NCI-H345 treated with DMSO at 0.1 percent for 48 hours (cell line): ENCODE results near the gene TMEM250.

Experiments
- DNase-seq: peaks from one replicate; lab custom pipeline; 2025; ENCODE audit not compliant: unreplicated experiment; lab: John Stamatoyannopoulos, UW

TMEM250 gene

DNA sequence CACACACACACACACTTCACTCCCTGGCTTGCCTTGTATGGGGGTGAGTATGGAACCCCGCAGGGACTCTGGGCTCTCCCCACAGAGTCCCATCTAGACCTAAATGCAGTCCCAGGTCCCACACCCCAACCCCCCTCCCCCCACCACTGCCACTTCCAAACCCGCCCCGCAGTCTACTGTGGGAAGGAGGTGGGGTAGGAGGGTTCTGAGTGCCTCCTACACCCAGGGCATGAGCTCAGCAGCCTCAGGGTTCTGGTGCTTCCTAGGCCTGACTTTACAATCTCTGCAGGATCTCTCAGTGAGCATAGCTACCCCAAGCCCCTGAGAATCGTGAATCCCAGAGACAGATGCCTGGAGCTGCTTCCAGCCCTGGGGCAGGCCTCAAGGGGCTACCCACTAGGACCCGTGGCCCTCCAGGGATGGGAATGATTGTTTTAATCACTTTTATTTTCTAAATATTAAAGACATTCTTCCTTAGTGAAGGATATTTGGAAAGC is 22.1 kb downstream of the TMEM250 start:
- DNase-seq = no peak

DNA sequence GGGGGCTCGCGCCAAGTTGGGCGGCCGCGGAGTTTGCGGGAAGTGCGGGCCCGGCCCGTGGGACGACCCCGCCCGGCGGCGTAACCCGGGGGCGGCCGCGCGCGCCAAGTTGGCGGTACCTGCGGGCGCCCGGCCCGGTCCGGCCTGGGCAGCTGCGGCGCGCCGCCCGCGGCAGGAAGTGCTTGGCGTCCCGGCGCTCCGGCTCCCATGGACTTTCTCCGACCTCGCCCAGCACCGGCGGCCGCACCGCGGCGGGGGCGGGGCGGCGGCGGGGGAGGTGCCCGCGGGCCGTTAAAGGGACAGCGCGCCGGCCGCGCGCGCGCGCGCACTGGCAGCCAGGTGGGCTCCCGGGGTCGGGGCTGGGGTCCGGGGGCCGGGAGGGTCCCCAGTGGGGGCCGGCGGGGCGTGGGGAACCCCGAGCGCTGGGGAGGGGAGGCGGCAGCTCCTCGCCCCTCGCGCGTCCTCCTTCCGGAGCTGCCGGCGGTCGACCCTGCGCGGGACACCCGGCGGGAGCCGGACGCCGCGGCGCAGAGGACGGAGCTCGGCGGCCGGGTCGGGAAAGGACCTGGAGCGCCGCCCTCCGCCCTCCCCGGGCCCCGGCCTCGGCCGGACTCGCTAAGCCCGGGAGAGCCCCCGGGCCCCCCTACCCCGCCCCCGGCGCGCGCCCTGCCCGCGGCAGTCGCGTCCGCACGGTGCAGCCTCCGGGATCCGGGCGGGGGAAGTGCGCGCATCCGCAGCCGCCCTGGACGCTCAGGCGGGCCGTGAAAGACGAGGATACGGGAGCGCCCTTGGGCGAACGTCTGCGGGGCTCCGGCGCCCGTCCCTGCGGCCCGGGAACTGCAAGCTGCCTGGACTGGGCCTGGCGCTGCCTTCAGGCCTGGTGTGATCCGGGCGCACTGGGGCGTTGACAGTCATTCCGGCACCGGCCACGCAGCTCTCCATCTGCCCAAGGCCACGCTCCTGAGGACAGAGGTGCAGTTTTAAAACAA is 23.3 kb downstream of the TMEM250 start, which contains the start of gene NACC2:
TSS of gene NACC2 (minus strand) at position 220 of the 989 bp plus-strand sequence. CDS start 44,768 bp downstream, outside the sequence.
- DNase-seq = no peak

DNA sequence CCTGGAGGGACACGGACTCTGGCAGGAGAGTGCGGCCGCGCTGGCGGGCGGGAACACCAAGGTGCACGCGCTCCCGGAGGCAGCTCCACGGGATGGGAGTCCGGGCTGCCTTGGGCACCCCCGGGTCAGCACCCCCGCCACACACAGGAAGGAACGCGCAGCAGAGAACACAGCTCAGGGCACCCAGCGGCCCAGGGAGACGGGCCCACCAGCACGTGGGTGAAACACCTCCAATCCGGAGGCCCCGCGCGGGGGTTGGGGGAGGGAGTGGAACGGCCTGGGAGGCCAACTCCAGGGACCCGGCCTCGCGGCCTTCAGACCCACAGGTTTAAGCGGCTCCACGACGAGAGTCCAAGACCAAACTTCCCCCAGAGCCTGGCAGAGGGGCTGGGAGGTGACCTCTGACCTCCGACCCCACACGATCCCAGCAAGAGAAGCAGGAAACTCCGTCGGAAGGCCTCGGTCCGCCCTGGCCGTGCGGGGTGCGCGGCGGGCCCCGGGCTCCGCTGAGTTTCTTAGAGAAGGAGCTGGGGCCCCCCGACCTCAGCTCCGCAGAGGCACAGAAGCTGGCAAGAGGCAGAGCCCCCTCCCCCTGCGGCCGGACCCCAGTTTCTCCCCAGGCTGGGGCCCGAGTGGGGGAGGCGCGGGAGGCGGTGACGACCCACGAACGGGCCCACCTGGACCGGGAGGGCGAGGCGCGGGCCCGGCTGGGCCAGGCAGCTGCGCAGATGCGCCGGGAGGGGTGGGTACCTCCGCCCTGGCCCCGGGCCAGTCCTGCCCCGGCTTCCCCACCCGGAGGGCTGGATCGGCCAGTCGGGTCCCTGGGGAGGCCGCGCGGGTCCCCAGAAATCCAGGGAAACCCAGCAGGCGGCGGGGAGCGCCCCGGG is 24.4 kb downstream of the TMEM250 start:
- no peak for DNase-seq

DNA sequence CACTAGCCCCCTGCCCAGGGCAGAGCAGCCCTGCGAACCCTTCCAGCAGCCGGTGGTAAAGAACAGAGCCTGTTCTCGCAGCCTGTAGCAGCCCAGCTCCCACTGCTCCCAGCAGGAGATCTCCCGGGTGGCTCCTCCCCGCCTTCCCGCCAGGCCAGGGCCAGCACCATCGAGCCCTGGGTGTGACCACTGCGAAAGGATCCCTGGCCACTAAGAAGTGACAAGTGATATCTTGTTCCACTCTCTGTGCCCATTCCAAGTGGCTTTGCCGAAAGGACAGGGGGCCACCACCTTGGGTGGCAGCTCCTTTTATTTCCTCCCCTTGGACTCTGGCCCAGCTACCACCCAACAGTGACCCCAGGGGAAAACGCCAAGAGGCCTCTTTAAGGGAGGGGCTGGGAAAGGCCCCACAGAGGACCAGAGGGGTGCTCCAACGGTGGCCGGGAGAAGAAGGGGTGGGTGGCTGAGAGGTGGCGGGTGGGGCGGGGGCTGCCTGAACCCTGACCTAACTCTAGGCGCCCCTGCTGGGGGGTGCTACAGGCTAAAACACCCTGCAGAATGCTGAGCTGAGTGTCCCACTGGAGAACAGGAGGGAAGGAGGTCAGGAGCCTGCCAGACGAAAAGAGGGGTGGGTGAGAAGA is 25.2 kb downstream of the TMEM250 start:
- no peak for DNase-seq

DNA sequence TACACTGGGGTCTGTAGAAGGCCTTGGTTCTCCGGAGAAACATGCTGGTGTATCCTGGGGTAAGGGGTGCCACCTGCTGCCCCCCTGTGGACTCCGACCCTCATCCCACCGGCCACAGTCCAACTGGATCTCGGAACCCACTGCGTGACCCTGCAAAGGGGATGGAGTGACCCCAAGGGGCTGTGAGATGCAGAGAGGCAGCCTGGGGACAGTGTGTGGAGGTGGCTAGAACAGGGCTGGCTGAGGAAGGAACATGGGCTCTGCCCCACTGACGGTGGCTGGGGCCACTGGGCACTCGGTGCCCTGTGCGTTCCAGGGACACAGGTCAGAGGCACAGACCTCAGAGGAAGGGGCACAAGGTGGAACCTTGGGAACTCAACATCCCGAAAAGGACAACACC is 25.9 kb downstream of the TMEM250 start:
- no peak for DNase-seq

DNA sequence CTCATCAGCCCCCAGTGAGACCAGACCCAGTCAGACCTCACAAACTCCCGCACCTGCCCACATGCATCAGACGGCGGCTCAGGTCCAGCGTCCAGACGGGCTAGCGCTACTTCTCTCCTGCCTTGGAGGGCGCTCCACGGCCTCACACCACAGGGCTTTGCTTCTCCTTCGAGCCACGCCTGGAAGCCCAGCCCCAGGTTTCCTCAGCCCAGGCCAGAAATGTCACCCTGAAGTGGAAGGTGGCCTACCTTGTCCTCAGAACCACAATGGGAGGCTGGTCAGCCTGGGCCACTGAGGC is 26.4 kb downstream of the TMEM250 start:
- no peak for DNase-seq

DNA sequence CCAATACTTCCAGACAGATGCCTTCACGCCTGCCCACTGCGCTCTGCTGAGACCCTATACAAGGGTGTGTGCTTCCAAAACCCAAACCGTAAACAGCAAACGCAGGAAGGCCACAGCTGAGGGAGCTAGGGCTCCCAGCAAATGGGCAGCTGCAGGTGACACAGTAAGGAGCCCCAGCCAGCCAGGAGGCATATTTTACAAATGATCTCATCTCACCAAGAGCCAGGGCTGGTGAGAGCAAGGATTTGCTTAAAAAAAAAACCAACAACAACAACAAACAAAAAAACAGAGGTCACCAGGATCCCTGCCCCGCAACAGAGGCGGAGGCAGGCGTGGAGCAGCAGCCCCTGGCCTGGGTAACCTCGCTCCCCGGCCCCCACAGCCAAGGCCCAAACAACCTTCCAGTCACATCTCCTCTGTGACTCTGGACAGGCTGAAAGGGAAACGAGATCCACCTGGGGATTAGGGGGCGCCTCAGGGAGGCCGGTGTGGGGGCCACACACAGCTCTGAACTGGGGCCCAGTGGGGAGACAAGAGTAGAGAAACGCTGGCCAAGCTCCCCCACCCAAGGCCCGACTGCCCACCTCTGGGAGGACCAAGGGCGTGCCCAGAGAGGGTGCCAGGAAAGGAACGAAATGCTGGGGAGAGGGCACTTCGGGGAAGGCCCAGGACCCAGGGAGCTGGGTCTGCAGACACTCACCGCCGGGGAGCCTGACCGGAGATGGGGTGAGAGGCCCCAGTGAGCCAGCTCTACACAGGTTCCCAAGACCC is 26.9 kb downstream of the TMEM250 start:
- no peak for DNase-seq

DNA sequence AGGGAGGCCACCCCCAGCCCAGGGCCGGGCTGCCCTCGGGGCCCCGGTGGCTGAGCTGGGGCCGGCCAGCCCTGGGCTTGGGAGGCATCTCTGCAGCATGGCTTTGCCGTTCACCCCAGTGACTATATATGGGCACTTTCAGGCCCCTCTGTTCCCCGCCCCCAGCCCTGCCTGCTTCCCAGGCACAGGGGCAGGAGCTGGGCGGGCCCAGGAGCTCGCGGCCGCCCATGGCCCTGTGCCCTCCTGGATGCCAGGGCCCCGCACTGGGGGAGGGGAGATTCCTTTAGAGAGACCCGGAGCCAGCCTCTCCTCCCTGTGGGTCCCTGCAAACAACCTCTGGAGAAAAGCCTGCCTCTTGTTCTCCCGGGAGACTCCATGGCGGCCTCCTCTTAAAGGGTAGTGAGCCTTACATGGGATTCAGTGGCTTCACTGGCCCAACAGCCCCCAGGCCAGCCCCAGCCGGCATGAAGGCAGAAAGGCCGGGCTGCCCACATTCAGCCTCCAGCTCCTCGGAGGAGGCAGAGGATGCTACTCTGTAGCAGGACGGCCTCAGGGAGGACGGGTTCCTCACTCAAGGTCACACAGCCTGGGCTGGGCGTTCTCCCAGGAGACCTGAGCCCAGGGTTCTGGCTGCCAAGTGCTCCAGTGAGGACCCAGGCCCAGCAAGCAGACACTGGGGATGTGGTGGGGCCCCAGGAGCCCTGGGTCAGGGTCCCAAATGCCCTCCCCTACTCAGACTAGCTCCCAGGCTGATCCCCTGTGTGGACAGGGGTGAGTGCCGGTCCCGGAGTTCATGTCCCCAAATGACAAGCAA is 27.7 kb downstream of the TMEM250 start:
- DNase-seq = no peak

DNA sequence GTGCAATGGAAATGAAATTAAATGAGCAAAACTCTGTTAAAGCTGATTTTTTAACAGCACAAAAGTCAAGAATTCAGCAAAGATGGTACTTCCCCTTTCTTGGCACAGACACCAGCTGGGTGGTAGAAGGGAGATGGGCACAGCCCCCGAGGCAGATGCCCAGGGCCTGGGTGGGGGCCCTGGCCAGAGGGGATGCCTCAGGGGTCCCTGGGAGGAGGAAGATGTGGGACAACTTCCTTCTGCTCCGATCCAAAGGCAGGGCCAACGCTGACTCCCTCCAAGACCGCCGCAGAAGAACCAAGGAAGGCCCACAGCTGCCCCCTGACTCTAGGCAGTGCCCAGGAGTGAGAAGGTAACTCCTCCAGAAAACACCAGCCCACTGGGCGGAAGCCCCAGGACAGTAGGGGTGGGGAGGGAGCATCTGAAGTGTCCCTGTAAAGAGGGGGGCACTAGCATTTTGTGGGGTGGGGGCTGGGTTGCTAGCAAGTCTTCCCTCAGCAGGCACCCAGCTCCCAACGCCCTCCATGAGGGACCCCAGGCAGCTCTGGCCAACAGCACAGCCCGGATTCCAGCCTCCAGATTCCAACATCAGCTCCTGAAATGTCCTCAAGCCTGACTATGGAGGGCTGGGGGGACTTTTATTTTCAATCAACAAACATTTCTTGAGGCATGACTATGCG is 28.5 kb downstream of the TMEM250 start:
- no peak for DNase-seq

DNA sequence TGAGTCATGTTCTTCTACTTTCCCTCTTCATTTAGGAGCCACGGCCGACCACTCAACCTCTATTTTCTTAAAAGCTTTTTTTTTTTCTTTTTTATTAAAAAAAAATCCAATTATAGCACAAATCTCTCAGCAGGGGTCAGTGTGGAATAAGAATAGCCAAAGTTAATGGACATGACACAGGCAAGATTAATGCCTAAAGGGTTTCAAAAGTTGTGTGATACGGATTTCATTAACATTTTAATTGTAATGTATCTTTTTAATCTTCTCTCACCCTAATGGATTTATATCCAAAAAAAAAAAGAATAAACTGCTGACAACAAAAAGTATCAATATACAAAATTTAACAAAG is 29.0 kb downstream of the TMEM250 start:
- no peak for DNase-seq

DNA sequence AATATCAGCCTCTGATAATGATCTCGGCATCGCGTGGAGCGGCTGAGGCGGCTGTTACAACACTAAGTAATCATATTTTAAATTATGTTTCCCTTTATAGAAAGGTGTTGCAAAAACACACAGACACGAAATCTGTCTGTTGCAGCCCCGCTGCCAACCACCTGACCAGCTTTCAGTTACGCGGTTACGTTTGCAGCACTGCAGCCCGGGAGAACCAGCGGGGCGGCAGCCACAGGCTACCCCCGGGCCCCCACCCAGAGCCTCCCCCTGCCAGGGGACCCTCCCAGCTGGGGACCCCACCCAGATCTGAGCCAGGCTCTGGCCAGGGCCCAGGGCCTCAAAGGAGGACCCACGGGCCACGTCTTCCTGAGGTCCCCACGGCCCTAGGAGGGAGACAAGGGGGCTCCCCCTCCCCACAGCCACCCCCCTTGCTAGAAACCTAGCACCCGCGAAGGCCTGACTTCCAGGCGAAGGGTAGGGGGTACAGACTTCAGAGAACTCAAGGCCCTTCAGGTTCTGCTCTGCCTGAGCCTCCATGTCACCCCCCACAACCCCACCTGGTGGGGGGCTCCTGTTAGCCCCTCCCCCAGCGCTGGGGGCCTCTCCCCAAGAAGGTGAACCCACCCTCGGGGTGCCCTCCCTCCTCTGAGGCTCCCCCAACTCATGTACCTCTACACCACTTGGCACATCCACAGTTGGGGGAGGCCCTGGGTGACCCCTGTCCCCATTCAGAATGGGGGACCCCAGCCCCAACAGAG is 29.6 kb downstream of the TMEM250 start:
- no peak for DNase-seq

DNA sequence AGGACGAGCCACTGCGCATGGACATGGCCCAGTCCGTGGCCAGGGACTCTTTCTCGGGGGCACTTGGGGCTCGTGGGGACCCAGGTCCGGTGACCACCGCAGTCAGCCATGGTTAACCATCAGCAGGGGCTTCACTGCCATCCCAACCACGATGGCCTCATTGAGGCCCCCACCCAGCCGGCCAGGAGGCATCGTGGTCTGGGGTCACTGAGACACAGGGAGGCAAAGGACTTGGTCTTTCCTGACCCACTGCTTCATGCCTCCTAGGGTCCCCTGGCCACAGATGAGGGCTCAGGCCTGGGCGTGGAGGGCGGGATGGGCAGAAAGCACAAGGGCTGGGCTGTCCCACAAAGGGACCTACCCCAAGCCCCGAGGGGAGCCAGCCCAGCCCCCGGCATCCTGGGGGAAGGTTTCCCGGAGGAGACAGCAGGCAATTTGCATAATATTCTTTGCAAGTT is 30.2 kb downstream of the TMEM250 start:
- DNase-seq = no peak

DNA sequence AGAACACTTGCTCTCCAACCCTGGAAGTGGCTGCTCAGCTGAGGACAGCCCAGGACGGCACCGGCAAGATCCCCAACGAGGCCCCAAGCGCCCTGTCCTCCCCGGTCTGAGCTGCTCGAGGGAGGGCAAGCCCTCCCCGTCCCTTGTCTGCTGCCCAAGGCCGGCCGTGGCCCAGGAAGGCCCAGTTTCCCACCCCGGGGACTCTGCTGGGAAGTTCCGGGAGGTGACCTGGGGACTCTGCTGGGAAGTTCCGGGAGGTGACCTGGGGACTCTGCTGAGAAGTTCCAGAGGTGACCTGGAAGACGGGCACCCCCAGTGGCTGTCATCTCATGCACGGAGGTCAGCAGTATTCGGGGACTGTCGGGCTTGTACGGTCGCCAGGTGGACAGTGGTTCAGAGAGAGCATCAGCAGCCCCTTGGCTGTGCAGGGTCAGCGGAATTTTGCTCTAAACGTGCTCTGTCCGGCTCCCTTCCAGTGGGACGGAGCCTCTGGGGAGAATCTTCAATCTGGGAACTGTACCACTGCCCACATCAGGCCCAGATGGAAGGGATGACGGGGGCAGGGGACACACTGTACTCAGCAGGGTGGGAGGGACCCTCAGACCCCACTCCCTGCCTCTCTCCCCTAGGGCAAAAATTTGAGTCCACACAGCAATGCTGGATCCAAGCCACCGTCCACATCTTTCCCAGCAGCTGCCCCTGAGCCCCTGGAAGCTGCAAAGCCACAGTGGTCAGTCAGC is 30.8 kb downstream of the TMEM250 start:
- no peak for DNase-seq

DNA sequence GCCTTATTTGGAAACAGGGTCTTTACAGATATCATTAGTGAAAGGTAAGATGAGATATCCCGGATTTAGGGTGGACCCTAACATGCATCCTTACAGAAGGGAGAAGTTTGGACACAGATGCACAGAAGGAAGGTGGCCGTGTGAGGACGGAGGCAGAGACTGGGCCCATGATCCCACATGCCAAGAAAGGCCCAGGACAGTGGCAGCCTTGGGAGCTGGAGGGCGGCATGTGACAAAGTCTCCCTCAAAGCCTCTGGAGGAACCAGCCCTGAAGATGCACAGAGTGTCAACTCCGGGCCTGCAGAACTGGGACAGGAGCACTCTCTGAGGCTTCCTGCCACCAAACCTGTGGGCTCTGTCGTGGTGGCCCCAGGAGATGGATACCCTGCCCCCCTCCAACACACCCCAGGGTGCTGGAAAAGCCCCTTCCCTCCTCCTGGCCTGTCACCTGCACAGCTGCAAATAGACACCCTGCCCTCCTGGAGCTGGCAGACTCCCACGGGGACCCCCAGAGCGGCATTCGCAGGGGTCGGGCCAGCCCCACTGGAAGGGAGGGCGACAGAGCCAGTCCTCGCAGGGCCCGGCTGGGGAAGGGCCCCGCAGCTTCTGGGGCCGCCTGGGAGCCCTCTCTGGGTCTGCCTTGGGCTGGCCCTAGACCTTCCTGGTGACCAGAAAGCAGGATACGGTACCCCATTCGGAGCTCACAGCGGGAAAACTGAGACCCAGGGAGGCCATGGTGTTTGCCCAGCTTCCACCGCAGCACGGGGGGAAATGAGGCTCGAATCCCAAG is 31.5 kb downstream of the TMEM250 start:
- no peak for DNase-seq

DNA sequence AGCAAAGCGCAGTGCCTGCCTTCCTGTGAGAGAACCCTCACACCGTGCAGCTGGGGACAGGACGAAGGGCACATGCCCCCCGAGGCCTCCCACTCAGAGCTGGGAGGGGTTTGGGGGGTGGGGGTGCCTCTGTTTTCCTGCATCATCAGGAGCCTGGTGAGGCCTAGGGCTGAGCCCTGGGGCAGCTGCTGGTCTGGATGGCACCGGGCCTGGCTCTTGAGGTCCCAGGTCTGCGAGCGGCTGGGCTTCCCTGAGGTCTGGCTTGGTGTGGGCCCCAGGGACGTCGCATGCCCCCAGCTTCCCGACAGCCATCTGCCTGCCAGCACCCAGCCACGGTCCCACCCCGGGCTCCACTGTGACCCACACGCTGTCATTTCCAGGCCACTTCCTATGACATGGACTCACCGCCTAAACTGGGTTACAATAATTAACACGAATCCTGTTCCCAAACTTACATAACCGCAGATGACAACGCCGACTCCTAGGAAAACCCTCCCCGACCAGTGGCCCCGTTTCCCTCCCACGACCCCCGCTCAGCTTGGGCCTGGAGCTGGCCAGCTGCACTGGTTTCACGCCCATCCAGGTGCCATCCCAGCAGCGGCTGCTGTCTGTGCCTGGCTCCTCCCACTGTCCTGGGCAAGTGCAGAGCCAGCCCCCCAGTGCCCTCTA is 32.3 kb downstream of the TMEM250 start:
- no peak for DNase-seq

DNA sequence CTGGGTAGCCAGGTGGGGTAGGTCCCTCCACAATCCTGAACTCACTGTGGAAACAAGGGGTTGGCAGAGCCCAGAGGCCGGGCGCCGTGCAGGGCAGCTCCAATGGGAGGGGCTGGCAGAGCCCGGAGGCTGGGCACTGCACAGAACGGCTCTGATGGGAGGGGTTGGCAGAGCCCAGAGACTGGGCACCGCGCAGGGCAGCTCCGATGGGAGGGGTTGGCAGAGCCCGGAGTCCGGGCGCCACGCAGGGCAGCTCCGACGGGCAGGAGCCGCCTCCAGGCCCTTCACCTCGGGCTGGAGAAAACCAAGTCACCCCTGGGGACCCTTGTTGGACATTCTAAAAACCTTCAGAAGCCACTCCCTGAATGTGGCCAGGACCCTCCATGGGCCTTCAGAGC is 32.9 kb downstream of the TMEM250 start:
- no peak for DNase-seq
